ENCODE data around the gene PLSCR2. TPM values are rescaled to one million over a fixed set of nuclear protein-coding genes. Genes with fewer than 3 reads are reported as not detected.

Gene PLSCR2
- total and polyA plus RNA-seq, 10 of the 15 experiments (the other 5 are each of a cell fraction or from before 2014, with no cell fraction given): not detected

DNA sequence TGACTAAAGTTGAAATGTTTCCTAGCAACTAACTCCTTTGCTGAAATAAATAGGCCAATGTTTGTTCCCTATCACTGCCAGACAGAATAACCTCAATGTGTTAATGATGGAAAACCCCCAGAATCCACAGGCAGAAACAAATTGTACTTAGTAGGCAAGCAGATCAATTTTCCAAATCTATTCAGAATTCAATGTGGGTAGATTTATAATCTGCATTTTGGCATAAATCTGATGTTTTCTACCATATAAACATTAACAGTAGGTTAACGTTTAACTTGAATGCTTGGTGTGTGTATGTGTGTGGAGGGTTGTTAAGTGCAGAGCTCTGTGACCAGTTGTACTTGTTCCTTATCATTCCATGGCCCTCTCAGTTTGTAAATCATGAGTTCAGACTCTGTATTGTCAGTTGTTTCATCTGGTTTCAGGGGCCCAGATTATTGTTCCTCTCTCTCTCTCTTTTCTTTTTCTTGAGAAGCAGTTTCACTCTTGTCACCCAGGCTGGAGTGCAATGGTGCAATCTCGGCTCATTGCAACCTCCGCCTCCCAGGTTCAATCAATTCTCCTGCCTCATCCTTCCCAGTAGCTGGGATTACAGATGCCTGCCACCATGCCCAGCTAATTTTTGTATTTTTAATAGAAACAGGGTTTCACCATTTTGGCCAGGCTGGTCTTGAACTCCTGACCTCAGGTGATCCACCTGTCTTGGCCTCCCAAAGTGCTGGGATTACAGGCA lies 42.2 kb upstream of the PLSCR2 start:
- in situ Hi-C loops (cut with MboI): no loop called here
- FAIRE-seq (no peak), ATAC-seq (no peak), DNase-seq (ENCODE audit: low read depth, low spot score) (no peak)
- 67% methylated on average over 3 of the region's 3 CpGs for WGBS (ENCODE audit: insufficient coverage, insufficient replicate concordance, low lambda C conversion rate, missing lambda C conversion rate)
- H3K36me3 ChIP-seq (ENCODE audit: control insufficient read depth in 2 of 2, insufficient read depth in 2 of 2, low read length in 1 of 2): peaks cover 0 to 6% of the 10 kb centered on the region in 2 experiments; a peak in 3 of 4 replicates
- no peak overlapping the region for H2AFZ ChIP-seq (ENCODE audit: control insufficient read depth, low read depth, low read length)
- SMC1A ChIA-PET (ENCODE audit: uncharacterized antibody, unreplicated experiment): interaction anchor here (1.0 to 1.2 kb wide), 2 partner anchors 14 to 16 kb away, joined by 3 read pairs; no protein-coding TSS in a partner anchor
- no peak for TF ChIP-seq NBN (IDR thresholded peaks at IDR 0.05)
- no peak for TF ChIP-seq SMAD5 (IDR thresholded peaks at IDR 0.05; ENCODE audit: low read depth)
- TF ChIP-seq ETV6 (conservative IDR thresholded peaks at IDR 0.05 in 1 of 2, IDR thresholded peaks at IDR 0.05 in 1 of 2; ENCODE audit: borderline replicate concordance in 1 of 2, low read depth in 1 of 2): no peak
- no peak for TF ChIP-seq SRF (IDR thresholded peaks at IDR 0.05; ENCODE audit: low read depth in 2 of 2, low read length in 2 of 2)
- TF ChIP-seq EED (IDR thresholded peaks at IDR 0.05; ENCODE audit: low read depth): no peak
- TF ChIP-seq CHD2 (IDR thresholded peaks at IDR 0.05; ENCODE audit: borderline replicate concordance, low read depth, low read length): no peak
- no peak for TF ChIP-seq ZNF384 (IDR thresholded peaks at IDR 0.05; ENCODE audit: borderline replicate concordance, low read depth, low read length)
- TF ChIP-seq WRNIP1 (IDR thresholded peaks at IDR 0.05; ENCODE audit: borderline replicate concordance, low read depth, low read length): no peak
- TF ChIP-seq, protein P1, sequence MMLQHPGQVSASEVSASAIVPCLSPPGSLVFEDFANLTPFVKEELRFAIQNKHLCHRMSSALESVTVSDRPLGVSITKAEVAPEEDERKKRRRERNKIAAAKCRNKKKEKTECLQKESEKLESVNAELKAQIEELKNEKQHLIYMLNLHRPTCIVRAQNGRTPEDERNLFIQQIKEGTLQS (IDR thresholded peaks at IDR 0.05; ENCODE audit: borderline replicate concordance, extremely low read depth, low read depth, low read length): no peak
- no peak for TF ChIP-seq CHD1 (IDR thresholded peaks at IDR 0.05; ENCODE audit: low read depth, low read length)
- TF ChIP-seq PAX8 (IDR thresholded peaks at IDR 0.05): no peak
- no peak for TF ChIP-seq POU2F2 (IDR thresholded peaks at IDR 0.05; ENCODE audit: borderline replicate concordance, low read depth, low read length)
- TF ChIP-seq, protein P2, sequence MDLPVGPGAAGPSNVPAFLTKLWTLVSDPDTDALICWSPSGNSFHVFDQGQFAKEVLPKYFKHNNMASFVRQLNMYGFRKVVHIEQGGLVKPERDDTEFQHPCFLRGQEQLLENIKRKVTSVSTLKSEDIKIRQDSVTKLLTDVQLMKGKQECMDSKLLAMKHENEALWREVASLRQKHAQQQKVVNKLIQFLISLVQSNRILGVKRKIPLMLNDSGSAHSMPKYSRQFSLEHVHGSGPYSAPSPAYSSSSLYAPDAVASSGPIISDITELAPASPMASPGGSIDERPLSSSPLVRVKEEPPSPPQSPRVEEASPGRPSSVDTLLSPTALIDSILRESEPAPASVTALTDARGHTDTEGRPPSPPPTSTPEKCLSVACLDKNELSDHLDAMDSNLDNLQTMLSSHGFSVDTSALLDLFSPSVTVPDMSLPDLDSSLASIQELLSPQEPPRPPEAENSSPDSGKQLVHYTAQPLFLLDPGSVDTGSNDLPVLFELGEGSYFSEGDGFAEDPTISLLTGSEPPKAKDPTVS (IDR thresholded peaks at IDR 0.05; ENCODE audit: low read depth, low read length): no peak
- no peak for TF ChIP-seq FOS (IDR thresholded peaks at IDR 0.05; ENCODE audit: borderline replicate concordance, extremely low read depth, insufficient read length)
- no peak for TF ChIP-seq SIN3A (IDR thresholded peaks at IDR 0.05; ENCODE audit: low read depth, low read length)
- TF ChIP-seq ATF7 (IDR thresholded peaks at IDR 0.05; ENCODE audit: low read depth): no peak
- TF ChIP-seq, protein P3, sequence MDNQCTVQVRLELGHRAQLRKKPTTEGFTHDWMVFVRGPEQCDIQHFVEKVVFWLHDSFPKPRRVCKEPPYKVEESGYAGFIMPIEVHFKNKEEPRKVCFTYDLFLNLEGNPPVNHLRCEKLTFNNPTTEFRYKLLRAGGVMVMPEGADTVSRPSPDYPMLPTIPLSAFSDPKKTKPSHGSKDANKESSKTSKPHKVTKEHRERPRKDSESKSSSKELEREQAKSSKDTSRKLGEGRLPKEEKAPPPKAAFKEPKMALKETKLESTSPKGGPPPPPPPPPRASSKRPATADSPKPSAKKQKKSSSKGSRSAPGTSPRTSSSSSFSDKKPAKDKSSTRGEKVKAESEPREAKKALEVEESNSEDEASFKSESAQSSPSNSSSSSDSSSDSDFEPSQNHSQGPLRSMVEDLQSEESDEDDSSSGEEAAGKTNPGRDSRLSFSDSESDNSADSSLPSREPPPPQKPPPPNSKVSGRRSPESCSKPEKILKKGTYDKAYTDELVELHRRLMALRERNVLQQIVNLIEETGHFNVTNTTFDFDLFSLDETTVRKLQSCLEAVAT (IDR thresholded peaks at IDR 0.05): no peak
- TF ChIP-seq, protein P4, sequence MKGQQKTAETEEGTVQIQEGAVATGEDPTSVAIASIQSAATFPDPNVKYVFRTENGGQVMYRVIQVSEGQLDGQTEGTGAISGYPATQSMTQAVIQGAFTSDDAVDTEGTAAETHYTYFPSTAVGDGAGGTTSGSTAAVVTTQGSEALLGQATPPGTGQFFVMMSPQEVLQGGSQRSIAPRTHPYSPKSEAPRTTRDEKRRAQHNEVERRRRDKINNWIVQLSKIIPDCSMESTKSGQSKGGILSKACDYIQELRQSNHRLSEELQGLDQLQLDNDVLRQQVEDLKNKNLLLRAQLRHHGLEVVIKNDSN (IDR thresholded peaks at IDR 0.05; ENCODE audit: borderline replicate concordance, extremely low read length, insufficient read depth, low read depth, low read length): no peak
- no peak for TF ChIP-seq ZNF207 (IDR thresholded peaks at IDR 0.05; ENCODE audit: borderline replicate concordance)
- TF ChIP-seq RELA (IDR thresholded peaks at IDR 0.05; ENCODE audit: borderline replicate concordance, partially characterized antibody): no peak
- H3K9me3 ChIP-seq (replicated peaks; ENCODE audit: control insufficient read depth, insufficient read depth, low read length): no peaks in the 10 kb centered on the region
- H3K4me2 ChIP-seq (ENCODE audit: control insufficient read depth, insufficient read depth): no peak overlapping the region
- intact Hi-C loops (cut with micrococcal nuclease; ENCODE audit: unreplicated experiment): no loop called here
- H3K4me1 ChIP-seq (ENCODE audit: control insufficient read depth, insufficient read depth, low read length): no peaks in the 10 kb centered on the region
- no peaks in the 10 kb centered on the region for H4K20me1 ChIP-seq (ENCODE audit: control insufficient read depth, insufficient read depth)
- no peaks in the 10 kb centered on the region for H3K79me2 ChIP-seq (ENCODE audit: control insufficient read depth, insufficient read depth, low read length)
- CTCF ChIA-PET: interaction anchor here (0.7 kb wide), 1 partner anchor 12 kb away, joined by 4 read pairs; no protein-coding TSS in a partner anchor
- RAD21 ChIA-PET (ENCODE audit: unreplicated experiment): no interaction called here
- POLR2A ChIA-PET: no interaction called here
- H3K27me3 ChIP-seq (replicated peaks in 1 of 2; ENCODE audit: control insufficient read depth in 2 of 2, insufficient read depth in 2 of 2, low read length in 1 of 2): no peaks in the 10 kb centered on the region
- H3K9ac ChIP-seq (ENCODE audit: control insufficient read depth, insufficient read depth, low read length): no peak overlapping the region
- BruUV-seq (replicated peaks): no TSS peak
- no peak overlapping the region for H3K27ac ChIP-seq (ENCODE audit: control insufficient read depth, insufficient read depth)
- H3K4me3 ChIP-seq: no peak overlapping the region

All from GM12878 (cell line).